T-helper 17 cell (primary cell): ENCODE measurements around the gene HUNK. TPM values are rescaled to one million over a fixed set of nuclear protein-coding genes. Genes with fewer than 3 reads are reported as not detected.

Source experiments
- ATAC-seq: fragments of 150-1000 bp; cut with Tn5 transposase; 2 replicates; pipeline ENCODE4 v1.10.0; 2021; ENCODE audit warnings: mild to moderate bottlenecking, moderate library complexity
- DNase-seq, 3 donors: peaks; one replicate each; pipeline versions ENCODE4 v3.0.0 to v3.0.0-alpha.2; 2020 to 2021
- H3K9me3 ChIP-seq: one replicate; pipeline ENCODE4 v1.7.0; 2013; ENCODE audit warnings: low read length, mild to moderate bottlenecking; ENCODE audit not compliant: control insufficient read depth, poor library complexity, severe bottlenecking
- H3K27ac Mint-ChIP-seq: one replicate; pipeline ENCODE4 v1.8.0; 2022; ENCODE audit warnings: mild to moderate bottlenecking, moderate library complexity, mixed read lengths
- H3K27me3 Mint-ChIP-seq: one replicate; pipeline ENCODE4 v1.8.0; 2022; ENCODE audit warnings: mixed read lengths
- H3K36me3 Mint-ChIP-seq: one replicate; pipeline ENCODE4 v1.8.0; 2022; ENCODE audit warnings: low read depth, mixed read lengths
- H3K4me1 Mint-ChIP-seq: one replicate; pipeline ENCODE4 v1.8.0; 2022; ENCODE audit warnings: mild to moderate bottlenecking, mixed read lengths
- H3K4me3 Mint-ChIP-seq: one replicate; pipeline ENCODE4 v1.8.0; 2022; ENCODE audit warnings: mild to moderate bottlenecking, moderate library complexity, mixed read lengths
- total RNA-seq, 4 donors: library from RNA in 2 of 4; stranded (reverse) in 2 of 4; gene quantifications; one replicate each; pipeline ENCODE4 v1.2.3 and lab custom pipeline; 2022 to 2026

The HUNK gene
- total RNA-seq, 2 donors from 2014 or later = 0.81 to 1.3 TPM

DNA sequence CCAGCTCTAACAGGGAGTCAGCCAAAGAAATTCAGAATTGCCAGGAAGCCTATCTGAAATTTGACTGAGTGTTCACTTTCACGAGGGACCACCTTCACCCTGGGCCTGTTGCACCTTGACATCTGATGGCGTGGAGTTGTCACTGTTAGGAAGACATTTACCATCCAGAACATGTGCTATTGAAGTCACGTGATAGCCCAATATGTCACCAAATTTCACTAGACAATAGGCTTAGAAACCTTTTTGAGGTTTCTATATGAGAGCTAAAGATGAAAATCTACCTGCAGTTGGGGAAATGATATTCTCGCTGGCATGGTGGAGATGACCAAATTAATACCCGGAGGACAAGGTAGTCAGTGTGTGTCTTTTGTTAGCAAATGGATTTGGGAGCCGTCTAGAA, 102.7 kb downstream of the HUNK start:
- no peak for DNase-seq
- Mint-ChIP-seq H3K4me1 (peaks cover 15% of the 10 kb centered on the region), H3K4me3 (no peak overlapping the region), H3K36me3 (no peaks in the 10 kb centered on the region), H3K27me3 (peaks cover 6% of the 10 kb centered on the region), H3K27ac (peak overlapping the region; percentile 1)
- H3K9me3 ChIP-seq = no peaks in the 10 kb centered on the region
- no peak for ATAC-seq

- Mint-ChIP-seq H3K27me3 (peaks cover 6% of the 10 kb centered on the region), H3K4me1 (peaks cover 15% of the 10 kb centered on the region), H3K27ac (no peak overlapping the region), H3K4me3 (no peak overlapping the region), H3K36me3 (no peaks in the 10 kb centered on the region)
- DNase-seq (no peak), ATAC-seq (no peak)
- H3K9me3 ChIP-seq = no peaks in the 10 kb centered on the region
Observed at GRCh38 chr21:31977816-31978215, 105.0 kb downstream of the HUNK start.

- Mint-ChIP-seq H3K27me3 (peaks cover 5% of the 10 kb centered on the region), H3K27ac (no peak overlapping the region), H3K4me1 (no peaks in the 10 kb centered on the region), H3K36me3 (peaks cover 3% of the 10 kb centered on the region), H3K4me3 (no peak overlapping the region)
- no peak for ATAC-seq
- no peaks in the 10 kb centered on the region for H3K9me3 ChIP-seq
- no peak for DNase-seq
Observed at GRCh38 chr21:31983120-31983519, 110.3 kb downstream of the HUNK start.

GRCh38 chr21:31983554-31983953, 110.7 kb downstream of the HUNK start:
- H3K4me3 Mint-ChIP-seq = no peak overlapping the region

GRCh38 chr21:31985398-31985797, 112.6 kb downstream of the HUNK start:
- H3K27me3 Mint-ChIP-seq = peaks cover 6% of the 10 kb centered on the region
- no peak overlapping the region for H3K4me3 Mint-ChIP-seq
- H3K9me3 ChIP-seq = no peaks in the 10 kb centered on the region
- ATAC-seq (no peak), DNase-seq (no peak)
- peaks cover 2% of the 10 kb centered on the region for H3K4me1 Mint-ChIP-seq
- H3K36me3 Mint-ChIP-seq = peaks cover 3% of the 10 kb centered on the region
- no peak overlapping the region for H3K27ac Mint-ChIP-seq

More at GRCh38 chr21:31983554-31983953, 110.7 kb downstream of the HUNK start:
- Mint-ChIP-seq H3K4me1 (no peaks in the 10 kb centered on the region), H3K27me3 (peaks cover 1% of the 10 kb centered on the region), H3K27ac (no peak overlapping the region), H3K36me3 (peaks cover 3% of the 10 kb centered on the region)
- H3K9me3 ChIP-seq = no peaks in the 10 kb centered on the region
- DNase-seq (no peak), ATAC-seq (no peak)

GRCh38 chr21:31986035-31986856, 113.4 kb downstream of the HUNK start:
- Mint-ChIP-seq H3K27me3 (peaks cover 7% of the 10 kb centered on the region), H3K4me1 (peaks cover 2% of the 10 kb centered on the region), H3K36me3 (peaks cover 3% of the 10 kb centered on the region), H3K27ac (no peak overlapping the region), H3K4me3 (no peak overlapping the region)
- no peak for ATAC-seq
- no peak for DNase-seq
- no peaks in the 10 kb centered on the region for H3K9me3 ChIP-seq

DNA sequence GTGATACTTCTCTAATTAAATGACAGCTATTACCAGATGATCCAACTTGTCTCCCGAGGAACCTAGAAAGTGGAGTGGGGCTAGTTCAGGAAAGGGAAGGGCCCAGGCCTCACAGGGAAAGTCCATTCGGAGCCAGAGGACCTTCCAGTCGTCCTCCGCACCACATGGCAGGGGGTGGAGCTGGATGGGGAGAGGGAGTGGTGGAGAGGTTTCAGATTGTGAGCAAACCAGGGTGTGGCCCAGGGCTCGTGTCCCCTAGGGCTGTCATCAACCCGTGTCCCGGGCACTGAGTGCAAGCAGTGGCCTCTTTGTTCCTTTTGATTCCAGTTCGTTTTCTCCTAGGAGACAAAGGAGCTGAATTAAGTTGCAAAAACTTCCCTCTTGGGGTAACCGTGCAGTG, 114.9 kb downstream of the HUNK start:
- Mint-ChIP-seq H3K27ac (no peak overlapping the region), H3K27me3 (peaks cover 21% of the 10 kb centered on the region), H3K4me1 (peaks cover 2% of the 10 kb centered on the region), H3K36me3 (peaks cover 3% of the 10 kb centered on the region), H3K4me3 (no peak overlapping the region)
- DNase-seq (no peak), ATAC-seq (no peak)
- H3K9me3 ChIP-seq = no peaks in the 10 kb centered on the region

- no peak for DNase-seq
- Mint-ChIP-seq H3K27ac (no peak overlapping the region), H3K4me1 (peaks cover 2% of the 10 kb centered on the region), H3K4me3 (no peak overlapping the region), H3K27me3 (peaks cover 31% of the 10 kb centered on the region), H3K36me3 (peaks cover 3% of the 10 kb centered on the region)
- no peak for ATAC-seq
- H3K9me3 ChIP-seq = no peaks in the 10 kb centered on the region
Observed at GRCh38 chr21:31988492-31989290, 115.9 kb downstream of the HUNK start.

DNA sequence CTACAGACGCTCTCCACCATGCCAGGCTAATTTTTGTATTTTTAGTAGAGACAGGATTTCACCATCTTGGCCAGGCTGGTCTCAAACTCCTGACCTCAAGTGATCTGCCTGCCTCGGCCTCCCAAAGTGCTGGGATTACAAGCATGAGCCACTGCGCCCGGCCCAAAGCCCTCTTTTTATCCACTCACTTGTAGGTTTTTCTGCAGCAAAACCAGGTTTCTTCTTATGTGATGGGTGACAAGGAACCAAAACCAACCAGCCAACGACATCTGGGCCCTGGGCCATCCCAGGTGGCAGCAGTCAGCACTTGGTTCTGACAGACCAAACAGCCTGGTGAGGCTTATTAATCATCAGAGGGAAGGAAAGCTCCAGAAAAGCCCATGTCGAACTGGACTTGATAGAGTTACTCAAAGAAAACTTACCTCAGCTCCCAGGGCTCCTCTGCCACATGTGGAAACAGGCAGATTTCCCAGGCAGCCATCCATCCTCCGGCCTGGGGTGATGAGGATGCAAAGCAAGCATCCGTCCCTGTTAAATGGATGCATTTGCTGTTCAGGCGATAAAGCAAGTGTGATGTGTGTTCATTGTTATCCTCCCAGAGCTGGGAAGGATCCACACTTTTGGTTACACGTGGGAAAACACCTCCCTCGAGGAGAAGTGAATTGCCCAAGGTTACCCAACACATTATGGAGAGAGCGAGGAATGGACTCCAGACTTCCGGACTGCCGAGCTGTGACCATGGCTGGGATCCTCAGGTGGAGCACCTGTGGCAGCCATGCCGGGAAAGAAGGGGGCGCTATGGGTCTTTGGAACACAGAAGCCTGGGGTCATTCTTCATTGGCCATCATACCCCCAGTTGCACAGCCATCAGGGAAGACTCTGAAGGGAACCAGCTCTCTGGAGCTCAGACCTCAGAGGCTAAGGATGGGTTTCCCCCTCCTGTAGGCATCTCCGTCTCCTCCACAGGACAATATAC, 118.8 kb downstream of the HUNK start:
- no peak overlapping the region for H3K4me3 Mint-ChIP-seq
- H3K9me3 ChIP-seq = no peaks in the 10 kb centered on the region
- peaks cover 48% of the 10 kb centered on the region for H3K27me3 Mint-ChIP-seq
- DNase-seq (no peak), ATAC-seq (no peak)
- H3K36me3 Mint-ChIP-seq = peaks cover 1% of the 10 kb centered on the region
- H3K27ac Mint-ChIP-seq = no peak overlapping the region
- peaks cover 2% of the 10 kb centered on the region for H3K4me1 Mint-ChIP-seq

GRCh38 chr21:31992391-31992790, 119.6 kb downstream of the HUNK start:
- H3K27ac Mint-ChIP-seq = no peak overlapping the region
- H3K4me1 Mint-ChIP-seq = peaks cover 2% of the 10 kb centered on the region
- peaks cover 48% of the 10 kb centered on the region for H3K27me3 Mint-ChIP-seq
- no peaks in the 10 kb centered on the region for H3K9me3 ChIP-seq
- no peaks in the 10 kb centered on the region for H3K36me3 Mint-ChIP-seq
- H3K4me3 Mint-ChIP-seq = no peak overlapping the region
- ATAC-seq = no peak
- no peak for DNase-seq

DNA sequence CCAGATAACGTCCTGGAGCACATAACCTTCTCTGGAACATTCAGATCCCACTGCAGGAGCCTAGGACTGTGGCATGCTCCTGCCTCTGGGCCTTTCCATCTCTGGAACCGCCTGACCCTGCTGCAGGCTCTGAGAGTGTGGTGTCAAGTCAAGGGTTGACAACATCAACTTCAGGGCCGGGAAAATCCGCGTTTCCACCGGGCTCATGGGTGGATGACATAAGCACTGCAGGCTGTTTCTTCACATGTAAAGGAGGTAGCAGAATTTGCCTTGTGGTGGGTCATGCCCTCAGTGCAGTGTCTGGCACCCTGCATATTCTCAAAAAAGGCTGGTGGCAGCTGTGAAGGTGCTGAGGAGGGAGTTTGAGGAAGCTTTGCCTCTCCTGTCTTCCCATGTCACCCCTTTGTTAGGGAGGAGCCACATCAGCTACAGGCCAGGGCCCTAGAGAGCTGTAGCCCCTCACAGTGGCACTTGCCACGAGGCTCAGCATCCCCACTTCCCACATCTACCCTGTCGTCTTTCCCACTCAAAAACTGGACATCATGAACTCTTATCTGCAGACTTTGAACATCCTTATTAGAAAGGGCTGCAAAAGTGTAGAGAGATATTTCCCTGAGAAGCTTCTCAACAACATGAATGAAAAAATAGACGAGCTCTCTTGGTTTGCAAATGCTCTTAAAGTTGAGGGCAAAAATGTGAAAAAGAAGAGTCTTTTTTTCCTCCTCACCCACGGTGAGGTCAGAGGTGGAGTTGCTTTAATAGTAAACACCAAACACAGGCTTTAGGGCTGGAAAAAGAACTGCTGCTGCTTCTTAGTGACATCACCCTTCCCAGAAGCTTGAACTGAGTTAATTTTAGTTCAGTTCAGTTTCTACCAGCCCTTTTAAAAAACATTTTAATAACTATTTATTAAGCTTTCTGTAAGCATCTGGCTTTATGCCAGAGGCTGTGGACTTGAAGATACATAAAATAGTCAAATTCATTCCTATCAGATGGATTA, 121.3 kb downstream of the HUNK start:
- no peaks in the 10 kb centered on the region for H3K9me3 ChIP-seq
- Mint-ChIP-seq H3K36me3 (no peaks in the 10 kb centered on the region), H3K4me3 (no peak overlapping the region), H3K4me1 (peaks cover 2% of the 10 kb centered on the region), H3K27me3 (peaks cover 48% of the 10 kb centered on the region), H3K27ac (no peak overlapping the region)
- DNase-seq (no peak), ATAC-seq (no peak)

GRCh38 chr21:31997191-31997590, 124.4 kb downstream of the HUNK start:
- ATAC-seq = no peak
- no peak overlapping the region for H3K4me3 Mint-ChIP-seq
- no peaks in the 10 kb centered on the region for H3K36me3 Mint-ChIP-seq
- no peaks in the 10 kb centered on the region for H3K4me1 Mint-ChIP-seq
- H3K9me3 ChIP-seq = no peaks in the 10 kb centered on the region
- H3K27me3 Mint-ChIP-seq = peaks cover 32% of the 10 kb centered on the region
- H3K27ac Mint-ChIP-seq = no peak overlapping the region
- no peak for DNase-seq
